ENCODE data around the gene CENPM. TPM values are rescaled to one million over a fixed set of nuclear protein-coding genes. Genes with fewer than 3 reads are reported as not detected.

The CENPM gene
- total RNA-seq, 1 donor from 2014 or later = 13.3 TPM

- Mint-ChIP-seq H3K27me3 (no peaks in the 10 kb centered on the region), H3K4me1 (no peaks in the 10 kb centered on the region), H3K4me3 (no peak overlapping the region), H3K9me3 (no peaks in the 10 kb centered on the region), H3K36me3 (ENCODE audit: low read depth) (peaks cover 95% of the 10 kb centered on the region), H3K27ac (no peak overlapping the region)
- POLR2A ChIA-PET = interaction anchor here (0.9 kb wide), 1 partner anchor 20 kb away, joined by 3 read pairs; no protein-coding TSS in a partner anchor
- intact Hi-C loops (cut with micrococcal nuclease) = no loop called here
- CTCF ChIA-PET = no interaction called here
- TF ChIP-seq, protein P1, sequence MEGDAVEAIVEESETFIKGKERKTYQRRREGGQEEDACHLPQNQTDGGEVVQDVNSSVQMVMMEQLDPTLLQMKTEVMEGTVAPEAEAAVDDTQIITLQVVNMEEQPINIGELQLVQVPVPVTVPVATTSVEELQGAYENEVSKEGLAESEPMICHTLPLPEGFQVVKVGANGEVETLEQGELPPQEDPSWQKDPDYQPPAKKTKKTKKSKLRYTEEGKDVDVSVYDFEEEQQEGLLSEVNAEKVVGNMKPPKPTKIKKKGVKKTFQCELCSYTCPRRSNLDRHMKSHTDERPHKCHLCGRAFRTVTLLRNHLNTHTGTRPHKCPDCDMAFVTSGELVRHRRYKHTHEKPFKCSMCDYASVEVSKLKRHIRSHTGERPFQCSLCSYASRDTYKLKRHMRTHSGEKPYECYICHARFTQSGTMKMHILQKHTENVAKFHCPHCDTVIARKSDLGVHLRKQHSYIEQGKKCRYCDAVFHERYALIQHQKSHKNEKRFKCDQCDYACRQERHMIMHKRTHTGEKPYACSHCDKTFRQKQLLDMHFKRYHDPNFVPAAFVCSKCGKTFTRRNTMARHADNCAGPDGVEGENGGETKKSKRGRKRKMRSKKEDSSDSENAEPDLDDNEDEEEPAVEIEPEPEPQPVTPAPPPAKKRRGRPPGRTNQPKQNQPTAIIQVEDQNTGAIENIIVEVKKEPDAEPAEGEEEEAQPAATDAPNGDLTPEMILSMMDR (IDR thresholded peaks at IDR 0.05) = no peak
- no peak for ATAC-seq (ENCODE audit: low read depth)
- no peak for DNase-seq
Observed at GRCh38 chr22:41898645-41899044, 48.3 kb downstream of the CENPM start.

DNA sequence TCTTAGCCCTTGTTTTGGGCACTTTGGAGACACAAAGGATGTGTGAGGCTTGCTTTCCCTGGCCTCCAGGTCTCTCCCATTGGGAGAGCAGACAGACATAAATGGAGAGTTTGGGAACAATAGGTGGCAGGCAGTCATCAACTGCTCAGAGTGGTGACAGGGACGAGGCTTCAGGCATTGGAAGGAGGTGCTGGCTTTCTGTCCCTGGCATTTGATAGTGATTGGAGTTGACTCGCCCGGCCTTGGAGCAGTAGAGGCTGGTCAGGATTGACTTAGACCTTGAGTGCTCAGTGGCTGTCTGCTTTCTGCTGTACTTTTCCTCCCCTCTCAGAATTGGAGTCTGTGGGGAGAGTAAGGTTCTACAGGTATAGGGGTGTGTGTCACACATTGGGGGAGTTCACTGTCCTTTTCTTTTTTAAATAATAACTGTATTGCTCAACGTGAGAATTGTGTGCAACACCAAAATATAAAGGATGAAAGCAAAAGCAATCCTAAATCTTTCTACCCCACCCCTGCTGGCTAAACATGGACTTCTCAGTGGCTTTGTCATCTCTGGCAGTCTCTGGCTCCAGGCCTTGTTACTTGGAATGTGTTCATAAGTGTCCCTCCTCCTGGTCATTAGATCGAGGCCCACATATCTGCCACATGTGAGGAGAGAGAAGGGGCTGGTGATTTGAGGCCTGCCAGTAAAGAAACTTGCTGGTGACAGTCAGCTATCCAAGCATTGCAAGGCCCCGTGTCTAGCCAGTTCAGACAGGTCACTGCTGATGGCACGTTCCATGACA is 53.2 kb downstream of the CENPM start:
- no peak for DNase-seq
- no peak overlapping the region for H3K4me3 Mint-ChIP-seq
- intact Hi-C loops (cut with micrococcal nuclease) = no loop called here
- H3K9me3 Mint-ChIP-seq = no peaks in the 10 kb centered on the region
- H3K4me1 Mint-ChIP-seq = peaks cover 15% of the 10 kb centered on the region
- no peak overlapping the region for H3K27ac Mint-ChIP-seq
- no peak for ATAC-seq (ENCODE audit: low read depth)
- POLR2A ChIA-PET = interaction anchor here (0.9 to 1.1 kb wide), 2 partner anchors 31 to 93 kb away, joined by 3 read pairs; partner anchors contain the start of gene CCDC134
- no peaks in the 10 kb centered on the region for H3K27me3 Mint-ChIP-seq
- TF ChIP-seq, protein P1 (IDR thresholded peaks at IDR 0.05) = no peak
- H3K36me3 Mint-ChIP-seq (ENCODE audit: low read depth) = peaks cover 87% of the 10 kb centered on the region
- CTCF ChIA-PET = no interaction called here

- TF ChIP-seq, protein P1 (IDR thresholded peaks at IDR 0.05) = no peak
- Mint-ChIP-seq H3K4me1 (peaks cover 26% of the 10 kb centered on the region), H3K9me3 (no peaks in the 10 kb centered on the region), H3K27me3 (no peaks in the 10 kb centered on the region), H3K36me3 (ENCODE audit: low read depth) (peaks cover 87% of the 10 kb centered on the region), H3K4me3 (no peak overlapping the region), H3K27ac (no peak overlapping the region)
- ChIA-PET POLR2A (no interaction called here), CTCF (no interaction called here)
- no peak for ATAC-seq (ENCODE audit: low read depth)
- no peak for DNase-seq
- intact Hi-C loops (cut with micrococcal nuclease) = no loop called here
Observed at GRCh38 chr22:41892721-41893120, 54.2 kb downstream of the CENPM start.

- Mint-ChIP-seq H3K27me3 (no peaks in the 10 kb centered on the region), H3K36me3 (ENCODE audit: low read depth) (peaks cover 88% of the 10 kb centered on the region), H3K27ac (peak overlapping the region; percentile 41), H3K4me1 (peaks cover 35% of the 10 kb centered on the region), H3K4me3 (no peak overlapping the region), H3K9me3 (no peaks in the 10 kb centered on the region)
- no peak for DNase-seq
- CTCF ChIA-PET = no interaction called here
- POLR2A ChIA-PET = interaction anchor here (1.0 kb wide), 1 partner anchor 28 kb away, joined by 3 read pairs; no protein-coding TSS in a partner anchor
- TF ChIP-seq, protein P1 (IDR thresholded peaks at IDR 0.05) = no peak
- intact Hi-C loops (cut with micrococcal nuclease) = loop anchor here (2.0 kb wide), 1 partner anchor 21 kb away; no protein-coding TSS in a partner anchor
- no peak for ATAC-seq (ENCODE audit: low read depth)
Observed at GRCh38 chr22:41891407-41891806, 55.5 kb downstream of the CENPM start.

Other genes with a start within 250 kb of the CENPM start
- 28.9 and 31.3 TPM in 2 replicates for gene MEI1, start 247.6 kb downstream of the CENPM start, total RNA-seq
- gene CCDC134, start 146.5 kb downstream of the CENPM start, total RNA-seq = 9.2 and 13.2 TPM in 2 replicates
- gene SREBF2, start 114.0 kb downstream of the CENPM start, total RNA-seq = 253 and 307 TPM in 2 replicates
- 10.9 and 12.6 TPM in 2 replicates for gene SHISA8, start 32.1 kb downstream of the CENPM start, total RNA-seq
- 266 and 295 TPM in 2 replicates for gene TNFRSF13C, start 20.3 kb downstream of the CENPM start, total RNA-seq
- gene SEPTIN3, start 22.3 kb upstream of the CENPM start, total RNA-seq = 0.49 and 0.54 TPM in 2 replicates
- gene WBP2NL, start 51.6 kb upstream of the CENPM start, total RNA-seq = 6.8 and 7.8 TPM in 2 replicates
- 24.3 and 26.8 TPM in 2 replicates for gene NAGA, start 123.7 kb upstream of the CENPM start, total RNA-seq
- gene PHETA2, start 127.1 kb upstream of the CENPM start, total RNA-seq = 2.7 and 3.1 TPM in 2 replicates
- gene SMDT1, start 132.5 kb upstream of the CENPM start, total RNA-seq = 165 and 167 TPM in 2 replicates
- gene NDUFA6, start 143.6 kb upstream of the CENPM start, total RNA-seq = 73.6 and 83.2 TPM in 2 replicates
- gene CYP2D6, start 183.7 kb upstream of the CENPM start, total RNA-seq = 1.3 and 2.8 TPM in 2 replicates

Data from activated B cell treated with CpG ODN at 0.5 μM for 24 hours (primary cell).